H9 (cell line): ENCODE results near the gene SLC35G6. TPM values are rescaled to one million over a fixed set of nuclear protein-coding genes. Genes with fewer than 3 reads are reported as not detected.

Experiments used
- DNase-seq: peaks from one replicate; pipeline ENCODE4 v3.0.0-alpha.2; 2017
- H2AFZ ChIP-seq: one replicate; pipeline ENCODE4 v1.6.1; 2013; ENCODE audit warnings: mild to moderate bottlenecking, low read length, control low read depth, moderate library complexity
- H2AK5ac ChIP-seq: 2 replicates; pipeline ENCODE4 v1.6.1; 2013; ENCODE audit warnings: low read length, control low read depth, mixed read lengths; ENCODE audit not compliant: insufficient read length
- H2BK120ac ChIP-seq: one replicate; pipeline ENCODE4 v1.6.1; 2013; ENCODE audit warnings: low read depth, mild to moderate bottlenecking, low read length, control low read depth, inconsistent platforms; ENCODE audit not compliant: poor library complexity, severe bottlenecking
- H2BK12ac ChIP-seq: 2 replicates; pipeline ENCODE4 v1.6.1; 2013; ENCODE audit warnings: low read length, control low read depth, mixed read lengths, low read depth; ENCODE audit not compliant: insufficient read length
- H2BK15ac ChIP-seq: 2 replicates; pipeline ENCODE4 v1.6.1; 2013; ENCODE audit warnings: low read depth, low read length, control low read depth
- H2BK20ac ChIP-seq: one replicate; pipeline ENCODE4 v1.6.1; 2013; ENCODE audit warnings: low read depth, mild to moderate bottlenecking, low read length, control low read depth, inconsistent platforms; ENCODE audit not compliant: poor library complexity, severe bottlenecking
- H2BK5ac ChIP-seq: 2 replicates; pipeline ENCODE4 v1.6.1; 2013; ENCODE audit warnings: low read length, control low read depth, mixed read lengths; ENCODE audit not compliant: insufficient read length
- H3K14ac ChIP-seq: 2 replicates; pipeline ENCODE4 v1.6.1; 2013; ENCODE audit warnings: low read length, control low read depth; ENCODE audit not compliant: insufficient read depth
- H3K18ac ChIP-seq: 2 replicates; pipeline ENCODE4 v1.6.1; 2013; ENCODE audit warnings: low read depth, mild to moderate bottlenecking, mixed read lengths, low read length, control low read depth; ENCODE audit not compliant: insufficient read length
- H3K23ac ChIP-seq: 2 replicates; pipeline ENCODE4 v1.6.1; 2013; ENCODE audit warnings: low read length, control low read depth, mixed read lengths, low read depth; ENCODE audit not compliant: insufficient read length
- H3K23me2 ChIP-seq: 2 replicates; pipeline ENCODE4 v1.6.1; 2013; ENCODE audit warnings: low read depth, mild to moderate bottlenecking, mixed read lengths, low read length, control low read depth; ENCODE audit not compliant: insufficient read length, poor library complexity, severe bottlenecking
- H3K27ac ChIP-seq: 2 replicates; pipeline ENCODE4 v1.5.1; 2013; ENCODE audit warnings: low read length, control low read depth, mixed read lengths, low read depth; ENCODE audit not compliant: insufficient read length
- H3K27me3 ChIP-seq: 2 replicates; pipeline ENCODE4 v1.6.1; 2013; ENCODE audit warnings: low read length, control low read depth, inconsistent platforms; ENCODE audit not compliant: insufficient read depth
- H3K4ac ChIP-seq: 2 replicates; pipeline ENCODE4 v1.6.1; 2013; ENCODE audit warnings: low read depth, mild to moderate bottlenecking, control low read depth, inconsistent platforms, low read length, moderate library complexity
- H3K4me1 ChIP-seq: 2 replicates; pipeline ENCODE4 v1.6.1; 2013; ENCODE audit warnings: low read length, control low read depth, inconsistent platforms; ENCODE audit not compliant: insufficient read depth
- H3K4me2 ChIP-seq: 2 replicates; pipeline ENCODE4 v1.6.1; 2013; ENCODE audit warnings: low read length, control low read depth, mixed read lengths; ENCODE audit not compliant: insufficient read length, insufficient read depth
- H3K56ac ChIP-seq: 2 replicates; pipeline ENCODE4 v1.6.1; 2013; ENCODE audit warnings: low read depth, mild to moderate bottlenecking, mixed read lengths, low read length, control low read depth; ENCODE audit not compliant: insufficient read length
- H3K79me1 ChIP-seq: 2 replicates; pipeline ENCODE4 v1.6.1; 2013; ENCODE audit warnings: low read depth, mild to moderate bottlenecking, moderate library complexity, low read length, control low read depth, inconsistent platforms; ENCODE audit not compliant: insufficient read depth, poor library complexity, severe bottlenecking
- H3K79me2 ChIP-seq: 2 replicates; pipeline ENCODE4 v1.6.1; 2013; ENCODE audit warnings: low read length, control low read depth, inconsistent platforms; ENCODE audit not compliant: insufficient read depth
- H3K9ac ChIP-seq: 2 replicates; pipeline ENCODE4 v1.6.1; 2013; ENCODE audit warnings: low read length, control low read depth, mixed read lengths; ENCODE audit not compliant: insufficient read length; ENCODE audit errors: extremely low read depth
- H3K9me3 ChIP-seq: one replicate; pipeline ENCODE4 v1.6.1; 2013; ENCODE audit warnings: low read depth, low read length, inconsistent platforms; ENCODE audit not compliant: control insufficient read depth
- H3T11ph ChIP-seq: one replicate; pipeline ENCODE4 v1.6.1; 2013; ENCODE audit warnings: mild to moderate bottlenecking, low read length, control low read depth, inconsistent platforms
- H4K20me1 ChIP-seq: one replicate; pipeline ENCODE4 v1.6.1; 2013; ENCODE audit not compliant: control insufficient read depth, insufficient read length, insufficient read depth
- H4K5ac ChIP-seq: 2 replicates; pipeline ENCODE4 v1.6.1; 2013; ENCODE audit warnings: low read depth, mild to moderate bottlenecking, mixed read lengths, low read length, control low read depth; ENCODE audit not compliant: insufficient read length
- H4K8ac ChIP-seq: replicated peaks from 2 replicates; pipeline ENCODE4 v1.6.1; 2013; ENCODE audit warnings: low read length, control low read depth, mixed read lengths, low read depth; ENCODE audit not compliant: insufficient read length
- H4K91ac ChIP-seq: 2 replicates; pipeline ENCODE4 v1.6.1; 2013; ENCODE audit warnings: low read depth, mild to moderate bottlenecking, moderate library complexity, mixed read lengths, low read length, control low read depth; ENCODE audit not compliant: insufficient read length
- H3K27ac Mint-ChIP-seq, 3 experiments: 2 replicates in 2 of 3; 3 replicates in 1 of 3; pipeline ENCODE4 v1.8.0; 2020 to 2021; ENCODE audit warnings: mixed read lengths in 3 of 3, mild to moderate bottlenecking in 1 of 3, moderate library complexity in 1 of 3
- H3K27me3 Mint-ChIP-seq: 2 replicates; pipeline ENCODE4 v1.8.0; 2021; ENCODE audit warnings: low read depth, mild to moderate bottlenecking, moderate library complexity, mixed read lengths
- H3K36me3 Mint-ChIP-seq, 3 experiments: 2 replicates in 2 of 3; 3 replicates in 1 of 3; pipeline ENCODE4 v1.8.0; 2020 to 2021; ENCODE audit warnings: low read depth in 3 of 3, mixed read lengths in 3 of 3; ENCODE audit not compliant: insufficient read depth in 1 of 3
- H3K4me1 Mint-ChIP-seq, 2 experiments: 2 replicates each; pipeline ENCODE4 v1.8.0; 2020; ENCODE audit warnings: mixed read lengths in 2 of 2
- H3K4me3 Mint-ChIP-seq, 2 experiments: 2 replicates in 1 of 2; 3 replicates in 1 of 2; pipeline ENCODE4 v1.8.0; 2020 to 2021; ENCODE audit warnings: mild to moderate bottlenecking in 2 of 2, mixed read lengths in 2 of 2, moderate library complexity in 1 of 2
- H3K9me3 Mint-ChIP-seq, 2 experiments: 2 replicates in 1 of 2; 3 replicates in 1 of 2; pipeline ENCODE4 v1.8.0; 2020; ENCODE audit warnings: mild to moderate bottlenecking in 2 of 2, mixed read lengths in 2 of 2, moderate library complexity in 1 of 2
- WGBS: extraction: QIAGEN DNeasy Blood & Tissue Kit; methylation state at CpG from one replicate; pipeline ENCODE4 v1.1.7; 2013; ENCODE audit warnings: missing lambda C conversion rate, low lambda C conversion rate, mixed read lengths; ENCODE audit not compliant: insufficient read length; ENCODE audit errors: extremely low coverage; 5-methylcytosine and 5-hydroxymethylcytosine counted together
- total RNA-seq: library from RNA; stranded (reverse); gene quantifications from 2 replicates; pipeline ENCODE4 v1.2.1, GENCODE V29; 2021
- TF ChIP-seq, protein P1 (sequence below): fragments of 200-600 bp; sonication (generic); conservative IDR thresholded peaks from 3 replicates; pipeline ENCODE4 v1.8.0; 2021; ENCODE audit warnings: antibody characterized with exemption, mild to moderate bottlenecking

The SLC35G6 gene
- total RNA-seq, 1 experiment from 2014 or later, result not detected

DNA sequence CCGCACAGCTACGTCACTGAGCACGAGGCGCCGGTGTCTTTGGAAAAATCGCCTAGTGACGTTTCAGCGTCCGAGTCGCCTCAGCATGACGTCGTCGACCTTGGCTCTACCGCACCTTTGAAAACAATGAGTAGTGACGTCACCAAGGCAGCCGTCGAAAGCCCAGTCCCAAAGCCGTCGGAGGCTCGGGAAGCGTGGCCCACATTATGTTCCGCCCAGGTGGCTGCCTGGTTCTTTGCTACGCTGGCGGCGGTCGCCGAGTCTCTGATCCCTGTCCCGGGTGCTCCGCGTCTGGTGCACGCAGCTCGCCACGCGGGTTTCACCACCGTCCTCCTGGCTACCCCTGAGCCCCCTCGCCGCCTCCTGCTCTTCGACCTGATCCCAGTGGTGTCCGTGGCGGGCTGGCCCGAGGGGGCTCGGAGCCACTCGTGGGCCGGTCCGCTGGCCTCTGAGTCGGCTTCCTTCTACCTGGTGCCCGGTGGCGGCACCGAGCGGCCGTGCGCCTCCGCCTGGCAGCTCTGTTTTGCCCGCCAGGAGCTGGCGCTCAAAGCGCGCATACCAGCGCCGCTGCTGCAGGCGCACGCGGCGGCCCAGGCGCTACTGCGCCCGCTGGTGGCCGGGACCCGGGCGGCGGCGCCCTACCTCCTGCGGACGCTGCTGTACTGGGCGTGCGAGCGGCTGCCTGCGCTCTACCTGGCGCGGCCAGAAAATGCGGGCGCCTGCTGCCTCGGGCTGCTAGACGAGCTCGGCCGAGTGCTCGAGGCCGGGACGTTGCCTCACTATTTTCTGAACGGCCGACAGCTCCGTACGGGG lies 44.5 kb upstream of the SLC35G6 start:
- H4K91ac ChIP-seq, result no peak overlapping the region
- H3K27ac ChIP-seq, result no peak overlapping the region
- no peak overlapping the region for H3K9ac ChIP-seq

More for the DNA sequence above, 44.5 kb upstream of the SLC35G6 start:
- Mint-ChIP-seq H3K4me3 (peak overlapping the region; percentile 89 to 93), H3K36me3 (no peaks in the 10 kb centered on the region), H3K27me3 (peaks cover 25% of the 10 kb centered on the region), H3K4me1 (peaks cover 30 to 32% of the 10 kb centered on the region in 2 experiments), H3K9me3 (no peaks in the 10 kb centered on the region), H3K27ac (peak overlapping the region; percentile 55 to 98 (median 89); a peak in 4 of 7 replicates)
- peaks cover 33% of the 10 kb centered on the region for H3K23me2 ChIP-seq
- no CpG with 5 or more reads among the region's 92 CpGs for WGBS
- H3K56ac ChIP-seq, result no peak overlapping the region
- no peaks in the 10 kb centered on the region; the same call in 1 of the 2 replicates for H3K4me1 ChIP-seq
- H2BK5ac ChIP-seq, result no peak overlapping the region
- H3K23ac ChIP-seq, result no peak overlapping the region
- H2BK15ac ChIP-seq, result no peak overlapping the region
- H3K79me1 ChIP-seq, result no peaks in the 10 kb centered on the region
- no peak overlapping the region for H2BK20ac ChIP-seq
- H4K8ac ChIP-seq, result no peak overlapping the region
- peaks cover 7% of the 10 kb centered on the region for H3K27me3 ChIP-seq
- peak overlapping the region; percentile 60 for H3K4me2 ChIP-seq
- peak overlapping the region; percentile 5 for H2BK12ac ChIP-seq
- no peak overlapping the region for H2AFZ ChIP-seq
- H2AK5ac ChIP-seq, result no peak overlapping the region
- H3K14ac ChIP-seq, result peak overlapping the region; percentile 89
- no peak overlapping the region for H3T11ph ChIP-seq
- no peak overlapping the region for H4K5ac ChIP-seq
- peak overlapping the region; percentile 79 for H3K18ac ChIP-seq
- no peaks in the 10 kb centered on the region for H3K79me2 ChIP-seq
- no peak overlapping the region for H3K4ac ChIP-seq
- peak; percentile 94 for DNase-seq
- TF ChIP-seq, protein P1, sequence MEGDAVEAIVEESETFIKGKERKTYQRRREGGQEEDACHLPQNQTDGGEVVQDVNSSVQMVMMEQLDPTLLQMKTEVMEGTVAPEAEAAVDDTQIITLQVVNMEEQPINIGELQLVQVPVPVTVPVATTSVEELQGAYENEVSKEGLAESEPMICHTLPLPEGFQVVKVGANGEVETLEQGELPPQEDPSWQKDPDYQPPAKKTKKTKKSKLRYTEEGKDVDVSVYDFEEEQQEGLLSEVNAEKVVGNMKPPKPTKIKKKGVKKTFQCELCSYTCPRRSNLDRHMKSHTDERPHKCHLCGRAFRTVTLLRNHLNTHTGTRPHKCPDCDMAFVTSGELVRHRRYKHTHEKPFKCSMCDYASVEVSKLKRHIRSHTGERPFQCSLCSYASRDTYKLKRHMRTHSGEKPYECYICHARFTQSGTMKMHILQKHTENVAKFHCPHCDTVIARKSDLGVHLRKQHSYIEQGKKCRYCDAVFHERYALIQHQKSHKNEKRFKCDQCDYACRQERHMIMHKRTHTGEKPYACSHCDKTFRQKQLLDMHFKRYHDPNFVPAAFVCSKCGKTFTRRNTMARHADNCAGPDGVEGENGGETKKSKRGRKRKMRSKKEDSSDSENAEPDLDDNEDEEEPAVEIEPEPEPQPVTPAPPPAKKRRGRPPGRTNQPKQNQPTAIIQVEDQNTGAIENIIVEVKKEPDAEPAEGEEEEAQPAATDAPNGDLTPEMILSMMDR, result peak; percentile 86
- H3K9me3 ChIP-seq, result no peaks in the 10 kb centered on the region
- H2BK120ac ChIP-seq, result no peak overlapping the region
- H4K20me1 ChIP-seq, result no peaks in the 10 kb centered on the region
